Measurements from ENCODE around the gene KLF13. TPM values are rescaled to one million over a fixed set of nuclear protein-coding genes. Genes with fewer than 3 reads are reported as not detected.

Gene KLF13
- polyA plus RNA-seq, 2 of the 4 experiments (the other 2 are of a cell fraction), result 53.5 TPM

DNA sequence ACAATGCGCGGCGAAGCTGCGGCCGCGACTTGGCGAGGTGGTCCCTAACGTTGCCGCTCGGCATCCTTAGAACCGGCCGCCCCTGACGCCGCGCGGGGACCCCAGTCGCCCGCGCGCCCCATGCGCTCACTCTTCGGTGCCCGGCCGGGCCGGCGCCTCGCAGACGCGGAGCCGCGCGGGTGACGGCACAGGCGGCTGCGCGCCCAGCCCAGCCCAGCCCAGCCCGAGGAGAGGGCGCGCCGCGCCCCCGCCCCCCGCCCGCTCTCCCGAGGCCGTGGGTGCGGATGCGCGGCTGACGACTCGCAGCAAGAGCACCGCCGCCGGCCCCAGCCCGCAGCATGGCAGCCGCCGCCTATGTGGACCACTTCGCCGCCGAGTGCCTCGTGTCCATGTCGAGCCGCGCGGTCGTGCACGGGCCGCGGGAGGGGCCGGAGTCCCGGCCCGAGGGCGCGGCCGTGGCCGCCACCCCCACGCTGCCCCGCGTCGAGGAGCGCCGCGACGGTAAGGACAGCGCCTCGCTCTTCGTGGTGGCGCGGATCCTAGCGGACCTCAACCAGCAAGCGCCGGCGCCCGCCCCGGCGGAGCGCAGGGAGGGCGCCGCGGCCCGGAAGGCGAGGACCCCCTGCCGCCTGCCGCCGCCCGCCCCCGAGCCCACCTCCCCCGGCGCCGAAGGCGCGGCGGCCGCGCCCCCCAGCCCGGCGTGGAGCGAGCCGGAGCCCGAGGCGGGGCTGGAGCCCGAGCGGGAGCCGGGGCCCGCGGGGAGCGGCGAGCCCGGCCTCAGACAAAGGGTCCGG, 437 bp downstream of the KLF13 start:
- peak overlapping the region; percentile 71 for H3K4me3 ChIP-seq
- WGBS (ENCODE audit: missing lambda C conversion rate), result no CpG with 5 or more reads among the region's 130 CpGs
- ChIA-PET POLR2A (interaction anchor here (0.6 to 2.0 kb wide), 16 partner anchors 8 to 575 kb away, joined by 3 to 41 read pairs (median 4); no protein-coding TSS in a partner anchor), CTCF (interaction anchor here (0.8 to 3.7 kb wide), 8 partner anchors 15 to 161 kb away, joined by 3 to 18 read pairs (median 6); no protein-coding TSS in a partner anchor)
- TF ChIP-seq HEYL (CRISPR knock-in tag; IDR thresholded peaks at IDR 0.05) (no peak), PHF8 (IDR thresholded peaks at IDR 0.05; ENCODE audit: borderline replicate concordance, low read depth) (peak; percentile 46; the same call in 1 of the 2 replicates), JUN (IDR thresholded peaks at IDR 0.05) (peak in 1 of 2 experiments; percentile 58; a peak in 1 of 5 replicates), EHF (CRISPR knock-in tag; IDR thresholded peaks at IDR 0.05) (0 out of 2 replicates have a peak, but pooled peaks have one; percentile 29), POLR2A (IDR thresholded peaks at IDR 0.05; ENCODE audit: low read length) (peak; percentile 89), FOSL2 (IDR thresholded peaks at IDR 0.05) (no peak), FOSL2 (CRISPR knock-in tag; IDR thresholded peaks at IDR 0.05) (peak; percentile 11; the same call in 1 of the 2 replicates), SMC3 (IDR thresholded peaks at IDR 0.05) (no peak), CBX2 (IDR thresholded peaks at IDR 0.05; ENCODE audit: borderline replicate concordance, low read depth) (no peak)
- TF ChIP-seq, protein P1, sequence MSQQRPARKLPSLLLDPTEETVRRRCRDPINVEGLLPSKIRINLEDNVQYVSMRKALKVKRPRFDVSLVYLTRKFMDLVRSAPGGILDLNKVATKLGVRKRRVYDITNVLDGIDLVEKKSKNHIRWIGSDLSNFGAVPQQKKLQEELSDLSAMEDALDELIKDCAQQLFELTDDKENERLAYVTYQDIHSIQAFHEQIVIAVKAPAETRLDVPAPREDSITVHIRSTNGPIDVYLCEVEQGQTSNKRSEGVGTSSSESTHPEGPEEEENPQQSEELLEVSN (IDR thresholded peaks at IDR 0.05; ENCODE audit: borderline replicate concordance, low read depth), result no peak; the same call in 1 of the 2 replicates
- TF ChIP-seq, protein P2, sequence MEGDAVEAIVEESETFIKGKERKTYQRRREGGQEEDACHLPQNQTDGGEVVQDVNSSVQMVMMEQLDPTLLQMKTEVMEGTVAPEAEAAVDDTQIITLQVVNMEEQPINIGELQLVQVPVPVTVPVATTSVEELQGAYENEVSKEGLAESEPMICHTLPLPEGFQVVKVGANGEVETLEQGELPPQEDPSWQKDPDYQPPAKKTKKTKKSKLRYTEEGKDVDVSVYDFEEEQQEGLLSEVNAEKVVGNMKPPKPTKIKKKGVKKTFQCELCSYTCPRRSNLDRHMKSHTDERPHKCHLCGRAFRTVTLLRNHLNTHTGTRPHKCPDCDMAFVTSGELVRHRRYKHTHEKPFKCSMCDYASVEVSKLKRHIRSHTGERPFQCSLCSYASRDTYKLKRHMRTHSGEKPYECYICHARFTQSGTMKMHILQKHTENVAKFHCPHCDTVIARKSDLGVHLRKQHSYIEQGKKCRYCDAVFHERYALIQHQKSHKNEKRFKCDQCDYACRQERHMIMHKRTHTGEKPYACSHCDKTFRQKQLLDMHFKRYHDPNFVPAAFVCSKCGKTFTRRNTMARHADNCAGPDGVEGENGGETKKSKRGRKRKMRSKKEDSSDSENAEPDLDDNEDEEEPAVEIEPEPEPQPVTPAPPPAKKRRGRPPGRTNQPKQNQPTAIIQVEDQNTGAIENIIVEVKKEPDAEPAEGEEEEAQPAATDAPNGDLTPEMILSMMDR (IDR thresholded peaks at IDR 0.05), result no peak
- peak overlapping the region; percentile 94 for H3K27ac ChIP-seq
- H3K4me1 ChIP-seq, result peaks cover 24% of the 10 kb centered on the region
- DNase-seq (ENCODE audit: low read depth in 1 of 2, low spot score in 1 of 2) (peak; percentile 54 to 74), ATAC-seq (peak; percentile 42 to 58), FAIRE-seq (no peak)
- peak overlapping the region; percentile 96 for H3K4me2 ChIP-seq
- no peaks in the 10 kb centered on the region for H3K9me3 ChIP-seq

DNA sequence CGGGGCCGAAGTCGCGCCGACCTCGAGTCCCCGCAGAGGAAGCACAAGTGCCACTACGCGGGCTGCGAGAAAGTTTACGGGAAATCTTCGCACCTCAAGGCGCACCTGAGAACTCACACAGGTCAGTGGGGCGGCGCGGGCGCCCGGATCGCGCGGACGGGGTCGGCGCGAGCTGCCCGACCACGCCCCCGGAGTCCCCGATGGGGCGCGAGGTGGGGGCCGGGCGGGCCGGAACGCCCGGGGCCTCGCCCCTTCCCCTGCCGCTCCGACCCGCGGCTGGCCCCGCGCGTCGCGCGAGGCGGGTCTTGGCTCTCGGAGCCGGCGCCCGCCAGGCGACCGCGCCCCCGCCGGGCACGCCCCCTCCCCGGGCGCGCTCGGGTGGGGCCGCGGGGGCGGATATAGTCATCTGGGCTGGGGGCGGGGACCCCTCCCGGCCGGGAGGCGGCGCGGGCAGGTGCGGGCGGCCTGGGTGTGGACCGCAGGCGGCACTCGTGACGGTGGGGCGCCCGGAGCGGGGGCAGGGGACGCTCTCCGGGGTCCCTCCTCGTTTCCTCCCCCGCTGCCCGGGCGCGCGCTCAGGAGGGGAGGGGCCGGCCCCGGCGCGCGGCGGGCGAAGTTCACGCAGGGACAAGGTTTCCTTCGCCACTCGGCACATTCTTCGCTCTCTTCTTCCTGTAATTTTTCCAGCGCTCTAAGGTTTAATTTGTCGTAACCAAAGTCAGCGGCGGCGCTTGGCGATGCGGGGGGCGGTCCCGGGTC, 1.2 kb downstream of the KLF13 start:
- 3% methylated on average over 21 of the region's 108 CpGs for WGBS (ENCODE audit: missing lambda C conversion rate)
- ChIA-PET CTCF (no interaction called here), POLR2A (no interaction called here)
- Histone ChIP-seq H3K4me3 (peak overlapping the region; percentile 71), H3K27ac (peak overlapping the region; percentile 94), H3K9me3 (no peaks in the 10 kb centered on the region), H3K4me1 (peaks cover 29% of the 10 kb centered on the region), H3K4me2 (peak overlapping the region; percentile 96)
- TF ChIP-seq, protein P3, sequence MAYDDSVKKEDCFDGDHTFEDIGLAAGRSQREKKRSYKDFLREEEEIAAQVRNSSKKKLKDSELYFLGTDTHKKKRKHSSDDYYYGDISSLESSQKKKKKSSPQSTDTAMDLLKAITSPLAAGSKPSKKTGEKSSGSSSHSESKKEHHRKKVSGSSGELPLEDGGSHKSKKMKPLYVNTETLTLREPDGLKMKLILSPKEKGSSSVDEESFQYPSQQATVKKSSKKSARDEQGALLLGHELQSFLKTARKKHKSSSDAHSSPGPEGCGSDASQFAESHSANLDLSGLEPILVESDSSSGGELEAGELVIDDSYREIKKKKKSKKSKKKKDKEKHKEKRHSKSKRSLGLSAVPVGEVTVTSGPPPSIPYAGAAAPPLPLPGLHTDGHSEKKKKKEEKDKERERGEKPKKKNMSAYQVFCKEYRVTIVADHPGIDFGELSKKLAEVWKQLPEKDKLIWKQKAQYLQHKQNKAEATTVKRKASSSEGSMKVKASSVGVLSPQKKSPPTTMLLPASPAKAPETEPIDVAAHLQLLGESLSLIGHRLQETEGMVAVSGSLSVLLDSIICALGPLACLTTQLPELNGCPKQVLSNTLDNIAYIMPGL (CRISPR knock-in tag; IDR thresholded peaks at IDR 0.05; ENCODE audit: borderline replicate concordance), result no peak
- TF ChIP-seq, protein P4, sequence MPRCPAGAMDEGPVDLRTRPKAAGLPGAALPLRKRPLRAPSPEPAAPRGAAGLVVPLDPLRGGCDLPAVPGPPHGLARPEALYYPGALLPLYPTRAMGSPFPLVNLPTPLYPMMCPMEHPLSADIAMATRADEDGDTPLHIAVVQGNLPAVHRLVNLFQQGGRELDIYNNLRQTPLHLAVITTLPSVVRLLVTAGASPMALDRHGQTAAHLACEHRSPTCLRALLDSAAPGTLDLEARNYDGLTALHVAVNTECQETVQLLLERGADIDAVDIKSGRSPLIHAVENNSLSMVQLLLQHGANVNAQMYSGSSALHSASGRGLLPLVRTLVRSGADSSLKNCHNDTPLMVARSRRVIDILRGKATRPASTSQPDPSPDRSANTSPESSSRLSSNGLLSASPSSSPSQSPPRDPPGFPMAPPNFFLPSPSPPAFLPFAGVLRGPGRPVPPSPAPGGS (IDR thresholded peaks at IDR 0.05), result peak; percentile 55; the same call in 1 of the 3 replicates
- TF ChIP-seq HDAC2 (IDR thresholded peaks at IDR 0.05) (no peak), EHMT2 (IDR thresholded peaks at IDR 0.05; ENCODE audit: low read depth) (no peak), EHF (CRISPR knock-in tag; IDR thresholded peaks at IDR 0.05) (no peak), SMC3 (IDR thresholded peaks at IDR 0.05) (peak; percentile 18; the same call in 2 of the 3 replicates)
- TF ChIP-seq, protein P1 (IDR thresholded peaks at IDR 0.05; ENCODE audit: borderline replicate concordance, low read depth), result peak; percentile 45
- peak in 1 of 2 experiments; percentile 3; a peak in 1 of 6 replicates for ATAC-seq
- FAIRE-seq, result no peak
- DNase-seq (ENCODE audit: low read depth in 1 of 2, low spot score in 1 of 2), result peak; percentile 38 to 40

Measured in A549 (cell line).